Peyer's patch (tissue), 4 donors: ENCODE measurements around the gene FAM200B.

ENCODE experiments used
- POLR2A ChIP-seq, 2 donors: fragments of 450-650 bp; IDR thresholded peaks; one replicate each; pipeline ENCODE4 v1.5.1; 2017; ENCODE audit warnings: antibody characterized with exemption in 2 of 2, mild to moderate bottlenecking in 2 of 2, moderate library complexity in 2 of 2
- TF ChIP-seq, protein P1 (sequence below), 6 experiments: fragments of 450-650 bp in 4 of 6; fragments of 200-600 bp in 2 of 6; sonication (generic) in 1 of 6; IDR thresholded peaks; one replicate each; pipeline ENCODE4 v1.5.1; 2017 to 2019; ENCODE audit warnings: antibody characterized with exemption in 6 of 6, mild to moderate bottlenecking in 3 of 6, moderate library complexity in 1 of 6

DNA sequence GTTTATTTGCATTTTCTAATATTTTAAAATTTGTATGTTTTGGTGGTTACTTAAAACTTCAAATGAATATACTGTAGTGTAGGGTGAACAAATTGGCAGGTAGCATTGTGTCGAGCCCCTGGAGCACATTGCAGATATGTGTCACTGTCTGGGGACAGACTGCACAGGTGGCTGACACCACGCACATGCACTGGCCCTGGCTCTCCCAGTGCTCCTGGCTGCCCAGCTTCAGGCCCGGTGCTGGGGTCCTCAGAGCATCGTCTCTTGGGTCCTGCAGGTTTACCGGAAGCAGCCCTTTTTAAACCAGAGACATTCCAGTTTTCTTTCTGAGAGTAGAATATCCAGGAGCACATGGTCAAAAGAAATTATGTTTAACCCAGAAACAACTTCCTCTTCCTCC is 36.8 kb downstream of the FAM200B start:
- TF ChIP-seq, protein P1, sequence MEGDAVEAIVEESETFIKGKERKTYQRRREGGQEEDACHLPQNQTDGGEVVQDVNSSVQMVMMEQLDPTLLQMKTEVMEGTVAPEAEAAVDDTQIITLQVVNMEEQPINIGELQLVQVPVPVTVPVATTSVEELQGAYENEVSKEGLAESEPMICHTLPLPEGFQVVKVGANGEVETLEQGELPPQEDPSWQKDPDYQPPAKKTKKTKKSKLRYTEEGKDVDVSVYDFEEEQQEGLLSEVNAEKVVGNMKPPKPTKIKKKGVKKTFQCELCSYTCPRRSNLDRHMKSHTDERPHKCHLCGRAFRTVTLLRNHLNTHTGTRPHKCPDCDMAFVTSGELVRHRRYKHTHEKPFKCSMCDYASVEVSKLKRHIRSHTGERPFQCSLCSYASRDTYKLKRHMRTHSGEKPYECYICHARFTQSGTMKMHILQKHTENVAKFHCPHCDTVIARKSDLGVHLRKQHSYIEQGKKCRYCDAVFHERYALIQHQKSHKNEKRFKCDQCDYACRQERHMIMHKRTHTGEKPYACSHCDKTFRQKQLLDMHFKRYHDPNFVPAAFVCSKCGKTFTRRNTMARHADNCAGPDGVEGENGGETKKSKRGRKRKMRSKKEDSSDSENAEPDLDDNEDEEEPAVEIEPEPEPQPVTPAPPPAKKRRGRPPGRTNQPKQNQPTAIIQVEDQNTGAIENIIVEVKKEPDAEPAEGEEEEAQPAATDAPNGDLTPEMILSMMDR (IDR thresholded peaks at IDR 0.05), result no peak
- no peak for TF ChIP-seq POLR2A (IDR thresholded peaks at IDR 0.05)
